ENCODE results near the gene SCAMP4. TPM values are rescaled to one million over a fixed set of nuclear protein-coding genes. Genes with fewer than 3 reads are reported as not detected.

The SCAMP4 gene
- total and polyA plus RNA-seq, 2 of the 13 experiments (the other 11 are each of a cell fraction or from before 2014, with no cell fraction given): 10.7 to 13.7 TPM

DNA sequence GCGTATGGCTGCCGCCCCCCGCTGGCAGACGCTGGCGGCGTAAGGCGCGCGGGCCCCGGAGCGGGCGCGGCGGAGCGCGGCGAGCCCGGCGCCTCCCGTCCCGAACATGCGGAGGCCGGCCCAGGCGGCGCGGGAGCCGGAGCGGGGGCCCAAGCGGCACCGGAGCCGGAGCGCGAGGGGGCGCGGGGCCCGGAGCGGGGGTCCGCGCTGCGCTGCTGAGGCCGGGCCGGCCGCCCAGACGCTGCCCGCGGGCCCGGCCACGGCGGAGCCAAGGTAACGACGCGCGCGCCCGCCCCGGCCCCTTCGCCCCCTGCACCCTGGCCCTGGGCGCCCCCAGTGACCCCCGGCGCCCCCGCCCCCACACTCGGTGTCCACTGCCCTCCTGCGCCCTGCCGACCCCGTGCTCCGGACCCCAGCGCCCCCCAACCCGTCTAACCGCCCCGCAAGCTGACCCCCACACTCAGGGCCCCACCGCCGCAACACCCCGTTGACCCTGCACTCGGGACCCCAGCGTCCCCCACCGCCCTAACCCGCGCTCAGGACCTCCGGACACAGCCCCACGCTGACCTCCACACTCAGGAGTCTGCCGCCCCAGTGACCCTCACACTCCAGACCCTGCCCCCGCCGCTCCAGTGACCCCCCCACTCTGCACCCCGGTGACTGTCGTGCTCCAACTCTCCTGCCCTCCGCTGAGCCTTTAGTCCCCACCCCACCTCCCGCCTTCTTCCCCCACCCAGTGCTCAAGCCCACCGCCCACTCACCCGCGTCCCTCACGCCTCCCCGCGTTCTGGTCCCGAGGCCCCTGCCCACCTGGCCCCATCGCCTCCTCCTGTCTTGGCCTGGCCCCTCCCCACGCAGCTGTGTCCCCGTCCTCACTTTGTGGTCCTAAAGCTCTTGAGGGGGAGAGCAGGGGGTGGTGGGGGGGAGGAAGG is 36.2 kb downstream of the SCAMP4 start, which contains the start of gene CSNK1G2 (continued):
- TF ChIP-seq, protein P1, sequence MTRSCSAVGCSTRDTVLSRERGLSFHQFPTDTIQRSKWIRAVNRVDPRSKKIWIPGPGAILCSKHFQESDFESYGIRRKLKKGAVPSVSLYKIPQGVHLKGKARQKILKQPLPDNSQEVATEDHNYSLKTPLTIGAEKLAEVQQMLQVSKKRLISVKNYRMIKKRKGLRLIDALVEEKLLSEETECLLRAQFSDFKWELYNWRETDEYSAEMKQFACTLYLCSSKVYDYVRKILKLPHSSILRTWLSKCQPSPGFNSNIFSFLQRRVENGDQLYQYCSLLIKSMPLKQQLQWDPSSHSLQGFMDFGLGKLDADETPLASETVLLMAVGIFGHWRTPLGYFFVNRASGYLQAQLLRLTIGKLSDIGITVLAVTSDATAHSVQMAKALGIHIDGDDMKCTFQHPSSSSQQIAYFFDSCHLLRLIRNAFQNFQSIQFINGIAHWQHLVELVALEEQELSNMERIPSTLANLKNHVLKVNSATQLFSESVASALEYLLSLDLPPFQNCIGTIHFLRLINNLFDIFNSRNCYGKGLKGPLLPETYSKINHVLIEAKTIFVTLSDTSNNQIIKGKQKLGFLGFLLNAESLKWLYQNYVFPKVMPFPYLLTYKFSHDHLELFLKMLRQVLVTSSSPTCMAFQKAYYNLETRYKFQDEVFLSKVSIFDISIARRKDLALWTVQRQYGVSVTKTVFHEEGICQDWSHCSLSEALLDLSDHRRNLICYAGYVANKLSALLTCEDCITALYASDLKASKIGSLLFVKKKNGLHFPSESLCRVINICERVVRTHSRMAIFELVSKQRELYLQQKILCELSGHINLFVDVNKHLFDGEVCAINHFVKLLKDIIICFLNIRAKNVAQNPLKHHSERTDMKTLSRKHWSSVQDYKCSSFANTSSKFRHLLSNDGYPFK (CRISPR knock-in tag; IDR thresholded peaks at IDR 0.05; ENCODE audit: borderline replicate concordance): 0 out of 2 replicates have a peak, but pooled peaks have one; percentile 24
- TF ChIP-seq, protein P2, sequence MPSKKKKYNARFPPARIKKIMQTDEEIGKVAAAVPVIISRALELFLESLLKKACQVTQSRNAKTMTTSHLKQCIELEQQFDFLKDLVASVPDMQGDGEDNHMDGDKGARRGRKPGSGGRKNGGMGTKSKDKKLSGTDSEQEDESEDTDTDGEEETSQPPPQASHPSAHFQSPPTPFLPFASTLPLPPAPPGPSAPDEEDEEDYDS (CRISPR knock-in tag; IDR thresholded peaks at IDR 0.05): no peak
- TF ChIP-seq, protein P3, sequence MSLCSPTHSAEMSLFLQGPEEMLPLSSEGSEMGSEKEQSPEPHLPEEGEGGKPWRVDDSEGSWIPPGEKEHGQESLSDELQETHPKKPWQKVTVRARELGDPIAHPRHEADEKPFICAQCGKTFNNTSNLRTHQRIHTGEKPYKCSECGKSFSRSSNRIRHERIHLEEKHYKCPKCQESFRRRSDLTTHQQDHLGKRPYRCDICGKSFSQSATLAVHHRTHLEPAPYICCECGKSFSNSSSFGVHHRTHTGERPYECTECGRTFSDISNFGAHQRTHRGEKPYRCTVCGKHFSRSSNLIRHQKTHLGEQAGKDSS (CRISPR knock-in tag; IDR thresholded peaks at IDR 0.05; ENCODE audit: borderline replicate concordance, low read depth): peak; percentile 76; the same call in 1 of the 2 replicates
- TF ChIP-seq ZNF317 (CRISPR knock-in tag; IDR thresholded peaks at IDR 0.05) (no peak), TGIF2 (CRISPR knock-in tag; IDR thresholded peaks at IDR 0.05) (no peak), GABPA (IDR thresholded peaks at IDR 0.05; ENCODE audit: low read depth, low read length) (no peak), GABPA (CRISPR knock-in tag; IDR thresholded peaks at IDR 0.05; ENCODE audit: low read depth) (no peak), POLR2AphosphoS5 (IDR thresholded peaks at IDR 0.05; ENCODE audit: low read depth, low read length) (no peak), ZC3H13 (CRISPR knock-in tag; IDR thresholded peaks at IDR 0.05) (0 out of 2 replicates have a peak, but pooled peaks have one; percentile 5), NCOR1 (IDR thresholded peaks at IDR 0.05; ENCODE audit: borderline replicate concordance, low read length) (no peak), ZFP41 (CRISPR knock-in tag; IDR thresholded peaks at IDR 0.05; ENCODE audit: borderline replicate concordance) (no peak), ZNF713 (CRISPR knock-in tag; IDR thresholded peaks at IDR 0.05) (0 out of 2 replicates have a peak, but pooled peaks have one; percentile 32), EP300 (IDR thresholded peaks at IDR 0.05; ENCODE audit: low read depth in 2 of 2, low read length in 2 of 2) (no peak), EP300 (CRISPR knock-in tag; IDR thresholded peaks at IDR 0.05; ENCODE audit: borderline replicate concordance) (no peak), ZNF549 (CRISPR knock-in tag; IDR thresholded peaks at IDR 0.05) (no peak), ZBTB7A (CRISPR knock-in tag; IDR thresholded peaks at IDR 0.05) (peak; percentile 80; the same call in 1 of the 2 replicates), ZNF251 (CRISPR knock-in tag; IDR thresholded peaks at IDR 0.05) (no peak), NRL (CRISPR knock-in tag; IDR thresholded peaks at IDR 0.05; ENCODE audit: borderline replicate concordance) (no peak), ESRRA (CRISPR knock-in tag; IDR thresholded peaks at IDR 0.05; ENCODE audit: low read depth) (0 out of 2 replicates have a peak, but pooled peaks have one; percentile 0), HOXA3 (CRISPR knock-in tag; IDR thresholded peaks at IDR 0.05) (no peak), RFXANK (CRISPR knock-in tag; IDR thresholded peaks at IDR 0.05) (no peak)
- TF ChIP-seq, protein P4, sequence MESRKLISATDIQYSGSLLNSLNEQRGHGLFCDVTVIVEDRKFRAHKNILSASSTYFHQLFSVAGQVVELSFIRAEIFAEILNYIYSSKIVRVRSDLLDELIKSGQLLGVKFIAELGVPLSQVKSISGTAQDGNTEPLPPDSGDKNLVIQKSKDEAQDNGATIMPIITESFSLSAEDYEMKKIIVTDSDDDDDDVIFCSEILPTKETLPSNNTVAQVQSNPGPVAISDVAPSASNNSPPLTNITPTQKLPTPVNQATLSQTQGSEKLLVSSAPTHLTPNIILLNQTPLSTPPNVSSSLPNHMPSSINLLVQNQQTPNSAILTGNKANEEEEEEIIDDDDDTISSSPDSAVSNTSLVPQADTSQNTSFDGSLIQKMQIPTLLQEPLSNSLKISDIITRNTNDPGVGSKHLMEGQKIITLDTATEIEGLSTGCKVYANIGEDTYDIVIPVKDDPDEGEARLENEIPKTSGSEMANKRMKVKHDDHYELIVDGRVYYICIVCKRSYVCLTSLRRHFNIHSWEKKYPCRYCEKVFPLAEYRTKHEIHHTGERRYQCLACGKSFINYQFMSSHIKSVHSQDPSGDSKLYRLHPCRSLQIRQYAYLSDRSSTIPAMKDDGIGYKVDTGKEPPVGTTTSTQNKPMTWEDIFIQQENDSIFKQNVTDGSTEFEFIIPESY (CRISPR knock-in tag; IDR thresholded peaks at IDR 0.05): no peak
- TF ChIP-seq, protein P5, sequence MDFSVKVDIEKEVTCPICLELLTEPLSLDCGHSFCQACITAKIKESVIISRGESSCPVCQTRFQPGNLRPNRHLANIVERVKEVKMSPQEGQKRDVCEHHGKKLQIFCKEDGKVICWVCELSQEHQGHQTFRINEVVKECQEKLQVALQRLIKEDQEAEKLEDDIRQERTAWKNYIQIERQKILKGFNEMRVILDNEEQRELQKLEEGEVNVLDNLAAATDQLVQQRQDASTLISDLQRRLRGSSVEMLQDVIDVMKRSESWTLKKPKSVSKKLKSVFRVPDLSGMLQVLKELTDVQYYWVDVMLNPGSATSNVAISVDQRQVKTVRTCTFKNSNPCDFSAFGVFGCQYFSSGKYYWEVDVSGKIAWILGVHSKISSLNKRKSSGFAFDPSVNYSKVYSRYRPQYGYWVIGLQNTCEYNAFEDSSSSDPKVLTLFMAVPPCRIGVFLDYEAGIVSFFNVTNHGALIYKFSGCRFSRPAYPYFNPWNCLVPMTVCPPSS (IDR thresholded peaks at IDR 0.05): no peak

Measured in HepG2 (cell line).